ENCODE results near the gene SH2D7.

GRCh38 chr15:78052545-78052944, 39.8 kb upstream of the SH2D7 start:
- TF ChIP-seq EZH2 (IDR thresholded peaks at IDR 0.05; ENCODE audit: low read length) (no peak), CTCF (optimal IDR thresholded peaks at IDR 0.05 in 1 of 3, IDR thresholded peaks at IDR 0.05 in 1 of 3, conservative IDR thresholded peaks at IDR 0.05 in 1 of 3; ENCODE audit: extremely low read depth in 1 of 3, insufficient read depth in 2 of 3, low read length in 3 of 3) (no peak)

Data from keratinocyte (primary cell).